HEK293 (cell line): ENCODE results near the gene P2RX2.

Experiments
- CTCF ChIA-PET: fragments of 350-600 bp; formaldehyde crosslinking; extraction: SDS; loops from one replicate; lab custom pipeline; 2021; ENCODE audit warnings: antibody characterized with exemption; lab: Yijun Ruan, JAX
- POLR2A ChIA-PET: fragments of 300-600 bp; formaldehyde crosslinking; extraction: SDS; loops from one replicate; lab custom pipeline; 2020; ENCODE audit warnings: antibody characterized with exemption, inconsistent platforms; lab: Yijun Ruan, JAX
- H3K27ac ChIP-seq: fragments of 200-500 bp; sonication (Bioruptor generic); 2 replicates; pipeline ENCODE4 v1.5.1; 2014; ENCODE audit warnings: low read depth, low read length, control low read depth, inconsistent platforms; ENCODE audit errors: extremely low read depth
- H3K36me3 ChIP-seq, 2 experiments: fragments of 200-500 bp in 1 of 2; sonication (Bioruptor generic) in 1 of 2; 1 replicate in 1 of 2; 2 replicates in 1 of 2; pipeline ENCODE4 v1.5.1; 2014 to 2017; ENCODE audit warnings: inconsistent platforms in 2 of 2, low read length in 2 of 2; ENCODE audit not compliant: control insufficient read depth in 2 of 2, insufficient read depth in 1 of 2
- H3K4me1 ChIP-seq: fragments of 200-500 bp; sonication (Bioruptor generic); 2 replicates; pipeline ENCODE4 v1.5.1; 2014; ENCODE audit warnings: mild to moderate bottlenecking, low read length, inconsistent platforms; ENCODE audit not compliant: control insufficient read depth, insufficient read depth
- H3K4me3 ChIP-seq: 2 replicates; pipeline ENCODE4 v1.5.1; 2011; ENCODE audit warnings: low read depth, mild to moderate bottlenecking, control low read depth, low read length, moderate library complexity
- H3K9me3 ChIP-seq: fragments of 200-500 bp; sonication (Bioruptor generic); 2 replicates; pipeline ENCODE4 v1.5.1; 2014; ENCODE audit warnings: low read depth, low read length, inconsistent platforms; ENCODE audit not compliant: control insufficient read depth, insufficient read depth
- FEZF1 ChIP-seq: fragments of 450-650 bp; formaldehyde crosslinking; IDR thresholded peaks from 2 replicates; pipeline ENCODE4 v1.5.1; 2016; ENCODE audit warnings: missing biosample characterization, missing genetic modification characterization
- GLI2 ChIP-seq: fragments of 450-650 bp; formaldehyde crosslinking; IDR thresholded peaks from 2 replicates; pipeline ENCODE4; 2017; ENCODE audit warnings: missing biosample characterization, missing genetic modification characterization, low read depth, borderline replicate concordance
- HOXA7 ChIP-seq: sonication (generic); formaldehyde crosslinking; IDR thresholded peaks from 2 replicates; pipeline ENCODE4 v1.8.1; 2022; ENCODE audit warnings: missing genetic modification reagents, borderline replicate concordance
- KLF9 ChIP-seq: fragments of 450-650 bp; formaldehyde crosslinking; IDR thresholded peaks from 2 replicates; pipeline ENCODE4 v1.5.1; 2016; ENCODE audit warnings: missing biosample characterization, missing genetic modification characterization, low read depth
- PRDM1 ChIP-seq: fragments of 450-650 bp; formaldehyde crosslinking; IDR thresholded peaks from 2 replicates; pipeline ENCODE4; 2016; ENCODE audit warnings: missing biosample characterization, missing genetic modification characterization
- SCRT1 ChIP-seq: fragments of 450-650 bp; formaldehyde crosslinking; IDR thresholded peaks from 2 replicates; pipeline ENCODE4 v1.5.1; 2016; ENCODE audit warnings: missing biosample characterization, missing genetic modification characterization, borderline replicate concordance
- SCRT2 ChIP-seq: fragments of 450-650 bp; formaldehyde crosslinking; IDR thresholded peaks from 2 replicates; pipeline ENCODE4 v1.5.1; 2016; ENCODE audit warnings: missing biosample characterization, missing genetic modification characterization
- ZEB2 ChIP-seq: fragments of 450-650 bp; formaldehyde crosslinking; IDR thresholded peaks from 2 replicates; pipeline ENCODE4 v1.5.1; 2016; ENCODE audit warnings: missing biosample characterization, missing genetic modification characterization
- ZFP41 ChIP-seq: fragments of 450-650 bp; formaldehyde crosslinking; IDR thresholded peaks from 2 replicates; pipeline ENCODE4 v1.5.1; 2016; ENCODE audit warnings: missing biosample characterization, missing genetic modification characterization, borderline replicate concordance
- ZNF10 ChIP-seq: fragments of 450-650 bp; formaldehyde crosslinking; IDR thresholded peaks from 2 replicates; pipeline ENCODE4 v1.5.1; 2017; ENCODE audit warnings: missing biosample characterization, missing genetic modification characterization
- ZNF114 ChIP-seq: fragments of 450-650 bp; formaldehyde crosslinking; IDR thresholded peaks from 2 replicates; pipeline ENCODE4 v1.5.0; 2017; ENCODE audit warnings: missing biosample characterization, missing genetic modification characterization
- ZNF140 ChIP-seq: fragments of 450-650 bp; formaldehyde crosslinking; IDR thresholded peaks from 2 replicates; pipeline ENCODE4 v1.5.1; 2016; ENCODE audit warnings: missing biosample characterization, missing genetic modification characterization
- ZNF184 ChIP-seq: fragments of 450-650 bp; IDR thresholded peaks from 2 replicates; pipeline ENCODE4 v1.5.1; 2018; ENCODE audit warnings: missing biosample characterization, mild to moderate bottlenecking, missing genetic modification characterization
- ZNF221 ChIP-seq: fragments of 450-650 bp; formaldehyde crosslinking; IDR thresholded peaks from 2 replicates; pipeline ENCODE4 v1.5.1; 2017; ENCODE audit warnings: missing biosample characterization, missing genetic modification characterization, borderline replicate concordance
- ZNF248 ChIP-seq: fragments of 450-650 bp; formaldehyde crosslinking; IDR thresholded peaks from 2 replicates; pipeline ENCODE4 v1.5.1; 2017; ENCODE audit warnings: missing biosample characterization, missing genetic modification characterization
- ZNF48 ChIP-seq: fragments of 450-650 bp; formaldehyde crosslinking; IDR thresholded peaks from 2 replicates; pipeline ENCODE4 v1.5.1; 2016; ENCODE audit warnings: missing biosample characterization, missing genetic modification characterization
- ZNF514 ChIP-seq: fragments of 450-650 bp; formaldehyde crosslinking; IDR thresholded peaks from 2 replicates; pipeline ENCODE4 v1.5.1; 2016; ENCODE audit warnings: missing biosample characterization, missing genetic modification characterization
- ZNF530 ChIP-seq: fragments of 450-650 bp; formaldehyde crosslinking; IDR thresholded peaks from 2 replicates; pipeline ENCODE4 v1.5.1; 2016; ENCODE audit warnings: low read depth, missing biosample characterization, missing genetic modification characterization
- ZNF548 ChIP-seq: fragments of 450-650 bp; formaldehyde crosslinking; IDR thresholded peaks from 2 replicates; pipeline ENCODE4 v1.5.1; 2016; ENCODE audit warnings: missing biosample characterization, missing genetic modification characterization
- ZNF600 ChIP-seq: fragments of 450-650 bp; formaldehyde crosslinking; IDR thresholded peaks from 2 replicates; pipeline ENCODE4 v1.5.1; 2016; ENCODE audit warnings: missing biosample characterization, missing genetic modification characterization
- ZNF624 ChIP-seq: fragments of 450-650 bp; formaldehyde crosslinking; IDR thresholded peaks from 2 replicates; pipeline ENCODE4 v1.5.1; 2017; ENCODE audit warnings: missing biosample characterization, missing genetic modification characterization
- ZNF626 ChIP-seq: fragments of 450-650 bp; sonication (Bioruptor Pico); formaldehyde crosslinking; IDR thresholded peaks from 2 replicates; pipeline ENCODE4 v1.5.1; 2018; ENCODE audit warnings: missing biosample characterization, missing genetic modification characterization, inconsistent platforms
- ZNF707 ChIP-seq: fragments of 450-650 bp; formaldehyde crosslinking; IDR thresholded peaks from 2 replicates; pipeline ENCODE4 v1.5.1; 2016; ENCODE audit warnings: missing biosample characterization, missing genetic modification characterization
- ZNF837 ChIP-seq: fragments of 450-650 bp; formaldehyde crosslinking; IDR thresholded peaks from 2 replicates; pipeline ENCODE4 v1.5.1; 2016; ENCODE audit warnings: missing biosample characterization, missing genetic modification characterization
- ZSCAN16 ChIP-seq: fragments of 450-650 bp; formaldehyde crosslinking; IDR thresholded peaks from 2 replicates; pipeline ENCODE4 v1.5.1; 2016; ENCODE audit warnings: missing biosample characterization, missing genetic modification characterization
- ZXDB ChIP-seq: fragments of 450-650 bp; formaldehyde crosslinking; IDR thresholded peaks from 2 replicates; pipeline ENCODE4 v1.5.1; 2016; ENCODE audit warnings: missing biosample characterization, missing genetic modification characterization
- TF ChIP-seq, protein P1 (sequence below): fragments of 450-650 bp; formaldehyde crosslinking; IDR thresholded peaks from 2 replicates; pipeline ENCODE4 v1.5.1; 2016; ENCODE audit warnings: missing biosample characterization, missing genetic modification characterization

P2RX2 gene

DNA sequence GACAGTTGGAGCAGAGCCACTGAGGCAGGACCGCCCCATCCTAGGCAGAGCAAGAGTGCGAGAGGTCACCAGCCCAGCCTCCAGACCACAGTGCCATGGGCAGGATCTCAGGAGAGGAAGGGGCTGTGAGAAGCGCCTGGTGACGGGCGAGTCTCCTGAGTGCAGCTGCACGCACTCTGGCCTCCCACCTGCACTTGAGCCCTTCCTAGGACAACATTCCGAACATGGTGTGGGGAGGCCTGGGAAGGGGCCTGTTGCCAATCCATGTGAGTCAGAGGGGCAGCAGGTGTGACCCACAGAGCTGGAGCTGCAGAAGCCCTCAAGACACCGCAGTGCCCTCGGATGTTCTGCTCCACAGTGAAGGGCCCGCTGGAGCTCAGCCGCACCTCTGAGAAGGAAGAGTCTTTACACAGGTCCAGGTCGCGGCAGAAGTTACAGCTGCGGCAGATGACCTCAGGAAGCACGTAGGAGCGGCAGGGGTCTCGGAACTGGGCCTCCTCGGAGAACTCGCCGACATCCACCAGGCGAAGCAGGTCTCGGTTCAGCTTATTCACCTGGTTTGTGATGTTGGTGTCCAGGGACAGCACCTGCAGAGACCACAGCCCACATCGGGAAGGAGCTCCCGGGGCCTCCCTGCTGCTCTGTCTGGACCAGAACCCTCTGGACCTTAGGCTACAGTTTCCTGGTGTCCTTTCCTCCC is 7.3 kb downstream of the P2RX2 start (continued):
- TF ChIP-seq ZSCAN16 (tag by site-specific recombination) (no peak), ZXDB (no peak), FEZF1 (tag by site-specific recombination) (no peak), ZNF837 (tag by site-specific recombination) (no peak), ZEB2 (no peak), ZNF707 (no peak), GLI2 (tag by site-specific recombination) (no peak)
- TF ChIP-seq, protein P1, sequence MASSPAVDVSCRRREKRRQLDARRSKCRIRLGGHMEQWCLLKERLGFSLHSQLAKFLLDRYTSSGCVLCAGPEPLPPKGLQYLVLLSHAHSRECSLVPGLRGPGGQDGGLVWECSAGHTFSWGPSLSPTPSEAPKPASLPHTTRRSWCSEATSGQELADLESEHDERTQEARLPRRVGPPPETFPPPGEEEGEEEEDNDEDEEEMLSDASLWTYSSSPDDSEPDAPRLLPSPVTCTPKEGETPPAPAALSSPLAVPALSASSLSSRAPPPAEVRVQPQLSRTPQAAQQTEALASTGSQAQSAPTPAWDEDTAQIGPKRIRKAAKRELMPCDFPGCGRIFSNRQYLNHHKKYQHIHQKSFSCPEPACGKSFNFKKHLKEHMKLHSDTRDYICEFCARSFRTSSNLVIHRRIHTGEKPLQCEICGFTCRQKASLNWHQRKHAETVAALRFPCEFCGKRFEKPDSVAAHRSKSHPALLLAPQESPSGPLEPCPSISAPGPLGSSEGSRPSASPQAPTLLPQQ: no peak

- H3K36me3 ChIP-seq: peaks cover 17 to 95% of the 10 kb centered on the region in 2 experiments
- H3K9me3 ChIP-seq: no peaks in the 10 kb centered on the region
- H3K4me1 ChIP-seq: no peaks in the 10 kb centered on the region
- no peak overlapping the region for H3K27ac ChIP-seq
- TF ChIP-seq ZNF626 (tag by site-specific recombination): no peak
- no peak for TF ChIP-seq ZNF514 (tag by site-specific recombination)
- peak; percentile 65 for TF ChIP-seq SCRT1 (tag by site-specific recombination)
- TF ChIP-seq SCRT2 (tag by site-specific recombination): peak; percentile 88
- H3K4me3 ChIP-seq: no peak overlapping the region
- ChIA-PET POLR2A (no interaction called here), CTCF (interaction anchor here (0.8 to 1.3 kb wide), 4 partner anchors 9 to 214 kb away, joined by 3 to 8 read pairs (median 6); no protein-coding TSS in a partner anchor)
These were observed 10.8 kb downstream of the P2RX2 start for GRCh38 chr12:132629330-132629729.

- ChIA-PET POLR2A (no interaction called here), CTCF (interaction anchor here (0.9 to 1.3 kb wide), 2 partner anchors 10 to 16 kb away, joined by 3 read pairs; no protein-coding TSS in a partner anchor)
- H3K4me1 ChIP-seq: no peaks in the 10 kb centered on the region
- no peak overlapping the region for H3K4me3 ChIP-seq
- no peaks in the 10 kb centered on the region for H3K9me3 ChIP-seq
- TF ChIP-seq KLF9 (tag by site-specific recombination) (no peak), ZNF600 (tag by site-specific recombination) (no peak), ZFP41 (tag by site-specific recombination) (no peak), ZNF184 (peak; percentile 89; the same call in 1 of the 2 replicates), ZNF837 (tag by site-specific recombination) (no peak), ZNF221 (tag by site-specific recombination) (no peak), ZNF530 (no peak), ZNF114 (tag by site-specific recombination) (no peak), PRDM1 (tag by site-specific recombination) (no peak), ZNF140 (tag by site-specific recombination) (no peak), HOXA7 (CRISPR knock-in tag) (no peak), ZNF48 (tag by site-specific recombination) (no peak), ZNF548 (no peak), ZNF624 (no peak), ZEB2 (no peak), ZNF10 (tag by site-specific recombination) (peak; percentile 81), ZNF248 (tag by site-specific recombination) (no peak)
- TF ChIP-seq, all 188 proteins: peak for 2
- peaks cover 25 to 95% of the 10 kb centered on the region in 2 experiments for H3K36me3 ChIP-seq
- H3K27ac ChIP-seq: no peak overlapping the region
These were observed 12.1 kb downstream of the P2RX2 start for GRCh38 chr12:132630672-132631071.
